Neural progenitor cell (in vitro differentiated cells): ENCODE measurements around the gene THUMPD3. TPM values are rescaled to one million over a fixed set of nuclear protein-coding genes. Genes with fewer than 3 reads are reported as not detected.

Experiments used
- DNase-seq: peaks from one replicate; pipeline ENCODE4 v3.0.0-alpha.2; 2016; ENCODE audit warnings: low spot score
- H2AFZ ChIP-seq: fragments of 200-600 bp; sonication (generic); replicated peaks from 2 replicates; pipeline ENCODE4 v1.6.1; 2016; ENCODE audit warnings: antibody characterized with exemption
- H3F3A ChIP-seq: fragments of 200-600 bp; sonication (generic); 2 replicates; pipeline ENCODE4 v1.6.1; 2016; ENCODE audit warnings: antibody characterized with exemption, low read depth
- H3K27ac ChIP-seq: fragments of 200-600 bp; sonication (generic); 2 replicates; pipeline ENCODE4 v1.5.1; 2016; ENCODE audit warnings: mild to moderate bottlenecking
- H3K27me3 ChIP-seq: fragments of 200-600 bp; sonication (generic); 2 replicates; pipeline ENCODE4 v1.6.1; 2016; ENCODE audit warnings: mild to moderate bottlenecking, moderate library complexity
- H3K36me3 ChIP-seq: fragments of 200-600 bp; sonication (generic); 2 replicates; pipeline ENCODE4 v1.5.1; 2016
- H3K4me1 ChIP-seq: fragments of 200-600 bp; sonication (generic); 2 replicates; pipeline ENCODE4 v1.6.1; 2016; ENCODE audit warnings: mixed run types
- H3K4me2 ChIP-seq: fragments of 200-600 bp; sonication (generic); 2 replicates; pipeline ENCODE4 v1.6.1; 2016
- H3K4me3 ChIP-seq: fragments of 200-600 bp; sonication (generic); 2 replicates; pipeline ENCODE4 v1.5.1; 2016
- H3K79me2 ChIP-seq: fragments of 200-600 bp; sonication (generic); 2 replicates; pipeline ENCODE4 v1.6.1; 2016; ENCODE audit warnings: low read depth
- H3K9ac ChIP-seq: fragments of 200-600 bp; sonication (generic); 2 replicates; pipeline ENCODE4 v1.6.1; 2016
- H3K9me3 ChIP-seq: fragments of 200-600 bp; sonication (generic); 2 replicates; pipeline ENCODE4 v1.5.1; 2016; ENCODE audit warnings: low read depth
- H4K20me1 ChIP-seq: fragments of 200-600 bp; sonication (generic); 2 replicates; pipeline ENCODE4 v1.6.1; 2016; ENCODE audit warnings: low read depth
- H3K27ac Mint-ChIP-seq: 3 replicates; pipeline ENCODE4 v1.8.0; 2021; ENCODE audit warnings: mixed read lengths
- H3K27me3 Mint-ChIP-seq: 2 replicates; pipeline ENCODE4 v1.8.0; 2022; ENCODE audit warnings: low read depth, mild to moderate bottlenecking, inconsistent platforms, moderate library complexity, mixed read lengths; ENCODE audit not compliant: insufficient read depth
- H3K36me3 Mint-ChIP-seq: 3 replicates; pipeline ENCODE4 v1.8.0; 2021; ENCODE audit warnings: mixed read lengths
- H3K4me1 Mint-ChIP-seq: 3 replicates; pipeline ENCODE4 v1.8.0; 2021; ENCODE audit warnings: mixed read lengths
- H3K4me3 Mint-ChIP-seq: 3 replicates; pipeline ENCODE4 v1.8.0; 2021; ENCODE audit warnings: mild to moderate bottlenecking, moderate library complexity, mixed read lengths
- H3K9me3 Mint-ChIP-seq: 3 replicates; pipeline ENCODE4 v1.8.0; 2020; ENCODE audit warnings: mixed read lengths
- CTCF ChIP-seq: fragments of 200-600 bp; sonication (generic); IDR thresholded peaks from 2 replicates; pipeline ENCODE4 v1.5.1; 2017; ENCODE audit warnings: antibody characterized with exemption, mild to moderate bottlenecking
- EZH2 ChIP-seq: fragments of 200-600 bp; sonication (generic); IDR thresholded peaks from 2 replicates; pipeline ENCODE4 v1.6.1; 2017; ENCODE audit warnings: antibody characterized with exemption, mild to moderate bottlenecking, moderate library complexity
- EZH2phosphoT487 ChIP-seq: fragments of 200-600 bp; sonication (generic); IDR thresholded peaks from 2 replicates; pipeline ENCODE4 v1.6.1; 2017; ENCODE audit warnings: antibody characterized with exemption
- total RNA-seq: library from RNA; depleted of rRNA; stranded (reverse); fragments of >200 nt; gene quantifications from 2 replicates; pipeline ENCODE4 v1.2.3, GENCODE V29; 2015; ENCODE audit warnings: low replicate concordance

Gene THUMPD3
- total RNA-seq, 1 donor from 2014 or later = 23.9 TPM

GRCh38 chr3:9330166-9330703 lies 32.6 kb upstream of the THUMPD3 start:
- Mint-ChIP-seq H3K36me3 (peaks cover 6% of the 10 kb centered on the region), H3K4me3 (no peak overlapping the region), H3K4me1 (peaks cover 3% of the 10 kb centered on the region), H3K27ac (no peak overlapping the region), H3K27me3 (no peaks in the 10 kb centered on the region), H3K9me3 (peaks cover 39% of the 10 kb centered on the region)
- TF ChIP-seq CTCF (no peak), EZH2phosphoT487 (no peak), EZH2 (no peak)
- H3K27ac ChIP-seq = no peak overlapping the region
- no peaks in the 10 kb centered on the region for H3F3A ChIP-seq
- no peak overlapping the region for H2AFZ ChIP-seq
- H3K9ac ChIP-seq = no peak overlapping the region
- peaks cover 7% of the 10 kb centered on the region for H3K36me3 ChIP-seq
- no peaks in the 10 kb centered on the region for H3K79me2 ChIP-seq
- no peak overlapping the region for H3K4me3 ChIP-seq
- DNase-seq = no peak
- H3K4me1 ChIP-seq = no peaks in the 10 kb centered on the region
- no peaks in the 10 kb centered on the region for H3K27me3 ChIP-seq
- no peaks in the 10 kb centered on the region for H4K20me1 ChIP-seq
- no peak overlapping the region for H3K4me2 ChIP-seq
- H3K9me3 ChIP-seq = peaks cover 17% of the 10 kb centered on the region

GRCh38 chr3:9331171-9331570 lies 31.7 kb upstream of the THUMPD3 start:
- no peak overlapping the region for H2AFZ ChIP-seq
- no peak for DNase-seq
- H4K20me1 ChIP-seq = no peaks in the 10 kb centered on the region
- H3K4me2 ChIP-seq = no peak overlapping the region
- H3K4me1 ChIP-seq = no peaks in the 10 kb centered on the region
- H3K27ac ChIP-seq = no peak overlapping the region
- Mint-ChIP-seq H3K4me1 (peaks cover 3% of the 10 kb centered on the region), H3K27ac (no peak overlapping the region), H3K9me3 (peaks cover 34% of the 10 kb centered on the region), H3K36me3 (peaks cover 6% of the 10 kb centered on the region), H3K27me3 (no peaks in the 10 kb centered on the region), H3K4me3 (no peak overlapping the region)
- no peak for TF ChIP-seq EZH2
- no peak for TF ChIP-seq CTCF
- TF ChIP-seq EZH2phosphoT487 = no peak
- no peak overlapping the region for H3K4me3 ChIP-seq
- H3K27me3 ChIP-seq = no peaks in the 10 kb centered on the region
- H3K9me3 ChIP-seq = peaks cover 17% of the 10 kb centered on the region
- peaks cover 7% of the 10 kb centered on the region for H3K36me3 ChIP-seq
- no peaks in the 10 kb centered on the region for H3F3A ChIP-seq
- H3K79me2 ChIP-seq = no peaks in the 10 kb centered on the region
- H3K9ac ChIP-seq = no peak overlapping the region

GRCh38 chr3:9332250-9333030 lies 30.4 kb upstream of the THUMPD3 start:
- H3K27me3 ChIP-seq = no peaks in the 10 kb centered on the region
- no peak overlapping the region for H3K4me3 Mint-ChIP-seq
- peaks cover 7% of the 10 kb centered on the region for H3K36me3 ChIP-seq
- H3K9ac ChIP-seq = no peak overlapping the region
- no peak overlapping the region for H3K27ac Mint-ChIP-seq
- H3K36me3 Mint-ChIP-seq = peaks cover 5% of the 10 kb centered on the region
- H3K27me3 Mint-ChIP-seq = peaks cover 2% of the 10 kb centered on the region
- H3K79me2 ChIP-seq = no peaks in the 10 kb centered on the region
- H3K9me3 ChIP-seq = peaks cover 13% of the 10 kb centered on the region
- H3K4me1 ChIP-seq = no peaks in the 10 kb centered on the region
- no peak overlapping the region for H2AFZ ChIP-seq
- H3K9me3 Mint-ChIP-seq = peaks cover 33% of the 10 kb centered on the region
- no peaks in the 10 kb centered on the region for H3F3A ChIP-seq
- no peak overlapping the region for H3K27ac ChIP-seq
- H3K4me3 ChIP-seq = no peak overlapping the region
- no peak for DNase-seq
- no peak overlapping the region for H3K4me2 ChIP-seq
- no peaks in the 10 kb centered on the region for H4K20me1 ChIP-seq
- peaks cover 3% of the 10 kb centered on the region for H3K4me1 Mint-ChIP-seq
- no peak for TF ChIP-seq EZH2phosphoT487
- TF ChIP-seq CTCF = no peak
- no peak for TF ChIP-seq EZH2
